A673 (cell line): Measurements from ENCODE around the gene LTF.

ENCODE experiments used
- EZH2 ChIP-seq: fragments of 200-600 bp; sonication (generic); IDR thresholded peaks from 2 replicates; pipeline ENCODE4 v1.6.1; 2017; ENCODE audit warnings: borderline replicate concordance, low read depth, mild to moderate bottlenecking, mixed read lengths, antibody characterized with exemption, low read length; ENCODE audit not compliant: poor library complexity, severe bottlenecking
- TF ChIP-seq, protein P1 (sequence below): fragments of 300-800, 200-600 bp; sonication (generic); conservative IDR thresholded peaks from 2 replicates; pipeline ENCODE4 v1.5.1; 2017; ENCODE audit warnings: low read depth, mild to moderate bottlenecking, antibody characterized with exemption, low read length, moderate library complexity, mixed read lengths

DNA sequence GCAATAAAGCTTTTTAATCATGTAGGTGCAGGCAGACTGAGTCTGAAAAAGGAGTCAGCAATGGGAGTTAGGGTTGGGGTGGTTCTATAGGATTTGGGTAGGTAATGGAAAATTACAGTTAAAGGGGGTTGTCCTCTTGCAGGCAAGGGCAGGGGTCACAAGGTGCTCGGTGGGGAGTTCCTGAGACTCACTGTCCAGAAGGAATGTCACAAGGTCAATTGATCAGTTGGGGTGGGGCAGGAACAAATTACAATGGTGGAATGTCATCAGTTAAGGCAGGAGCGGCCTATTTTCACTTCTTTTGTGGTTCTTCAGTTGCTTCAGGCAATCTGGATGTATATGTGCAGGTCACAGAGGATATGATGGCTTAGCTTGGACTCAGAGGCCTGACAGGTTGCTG is 71.7 kb downstream of the LTF start:
- TF ChIP-seq, protein P1, sequence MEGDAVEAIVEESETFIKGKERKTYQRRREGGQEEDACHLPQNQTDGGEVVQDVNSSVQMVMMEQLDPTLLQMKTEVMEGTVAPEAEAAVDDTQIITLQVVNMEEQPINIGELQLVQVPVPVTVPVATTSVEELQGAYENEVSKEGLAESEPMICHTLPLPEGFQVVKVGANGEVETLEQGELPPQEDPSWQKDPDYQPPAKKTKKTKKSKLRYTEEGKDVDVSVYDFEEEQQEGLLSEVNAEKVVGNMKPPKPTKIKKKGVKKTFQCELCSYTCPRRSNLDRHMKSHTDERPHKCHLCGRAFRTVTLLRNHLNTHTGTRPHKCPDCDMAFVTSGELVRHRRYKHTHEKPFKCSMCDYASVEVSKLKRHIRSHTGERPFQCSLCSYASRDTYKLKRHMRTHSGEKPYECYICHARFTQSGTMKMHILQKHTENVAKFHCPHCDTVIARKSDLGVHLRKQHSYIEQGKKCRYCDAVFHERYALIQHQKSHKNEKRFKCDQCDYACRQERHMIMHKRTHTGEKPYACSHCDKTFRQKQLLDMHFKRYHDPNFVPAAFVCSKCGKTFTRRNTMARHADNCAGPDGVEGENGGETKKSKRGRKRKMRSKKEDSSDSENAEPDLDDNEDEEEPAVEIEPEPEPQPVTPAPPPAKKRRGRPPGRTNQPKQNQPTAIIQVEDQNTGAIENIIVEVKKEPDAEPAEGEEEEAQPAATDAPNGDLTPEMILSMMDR = no peak
- TF ChIP-seq EZH2 = no peak
